HG02623 (cell line): ENCODE results near the gene SGK2.
"Not testable (repeated sequence)": the region's sequence is repeated elsewhere in the genome, so short reads cannot be mapped to it uniquely, and the experiment has no call there.

Experiments used
- ATAC-seq: cut with Tn5 transposase; IDR thresholded peaks from one replicate; pipeline ENCODE4 v1.9.1; 2021; ENCODE audit warnings: moderate library complexity; ENCODE audit not compliant: unreplicated experiment

SGK2 gene

DNA sequence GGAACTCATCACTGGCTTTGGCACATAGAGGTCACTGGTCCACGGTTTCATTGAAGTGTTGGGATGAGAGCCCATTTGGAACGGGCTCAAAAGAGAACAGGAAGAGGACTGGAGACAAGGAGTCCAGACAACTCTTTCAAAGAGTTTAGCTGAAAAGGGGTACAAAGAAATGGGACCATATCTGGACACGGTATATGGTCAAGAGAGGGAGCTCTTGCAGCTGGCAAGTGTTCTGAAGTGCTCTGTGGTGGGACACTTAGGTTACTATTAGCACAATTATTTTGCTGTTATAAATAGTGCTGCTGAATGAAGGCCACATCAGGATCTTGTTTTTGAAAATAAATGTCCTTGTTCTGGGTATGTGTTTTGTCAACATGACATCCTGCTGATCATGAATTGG lies 4.6 kb downstream of the SGK2 start:
- no peak for ATAC-seq

DNA sequence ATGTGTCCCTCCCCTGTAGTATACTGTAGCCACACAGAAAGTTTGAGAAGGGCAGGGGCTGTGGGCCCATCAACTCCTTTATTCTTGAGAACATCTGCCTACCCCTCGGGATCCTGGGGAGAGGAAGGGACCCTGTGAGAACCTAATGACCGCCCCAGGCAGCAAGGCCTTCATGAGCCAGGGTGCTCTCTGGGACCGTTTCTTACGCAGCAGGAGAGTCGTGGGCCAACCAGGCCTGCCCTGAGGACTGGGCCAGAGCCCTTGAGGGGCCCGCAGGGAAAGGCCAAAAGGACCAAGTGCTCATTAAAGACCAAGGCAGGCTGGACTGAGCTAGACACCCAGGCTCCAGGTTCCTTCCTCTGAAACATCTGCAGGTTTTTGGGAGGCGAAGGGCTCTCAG lies 5.2 kb downstream of the SGK2 start:
- ATAC-seq: no peak

DNA sequence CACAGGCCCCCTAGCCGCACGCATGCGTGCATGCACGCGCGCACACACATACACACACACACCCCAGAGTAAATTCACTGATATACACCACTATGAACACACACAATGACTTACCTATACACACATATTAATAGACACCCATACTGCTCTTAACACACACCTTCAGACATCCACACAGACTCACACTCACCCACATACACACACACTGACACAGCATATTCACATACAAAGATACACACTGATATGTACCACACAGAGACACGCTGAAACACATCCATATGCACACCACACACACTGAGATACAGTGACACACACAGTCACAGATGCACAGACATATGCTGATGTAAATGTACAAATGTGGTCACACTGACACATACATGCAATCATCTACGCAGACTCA lies 5.6 kb downstream of the SGK2 start:
- no peak for ATAC-seq

- no peak for ATAC-seq
These were observed 6.3 kb downstream of the SGK2 start for GRCh38 chr20:43564993-43565757.

GRCh38 chr20:43565758-43566104 lies 6.9 kb downstream of the SGK2 start:
- ATAC-seq: no peak

DNA sequence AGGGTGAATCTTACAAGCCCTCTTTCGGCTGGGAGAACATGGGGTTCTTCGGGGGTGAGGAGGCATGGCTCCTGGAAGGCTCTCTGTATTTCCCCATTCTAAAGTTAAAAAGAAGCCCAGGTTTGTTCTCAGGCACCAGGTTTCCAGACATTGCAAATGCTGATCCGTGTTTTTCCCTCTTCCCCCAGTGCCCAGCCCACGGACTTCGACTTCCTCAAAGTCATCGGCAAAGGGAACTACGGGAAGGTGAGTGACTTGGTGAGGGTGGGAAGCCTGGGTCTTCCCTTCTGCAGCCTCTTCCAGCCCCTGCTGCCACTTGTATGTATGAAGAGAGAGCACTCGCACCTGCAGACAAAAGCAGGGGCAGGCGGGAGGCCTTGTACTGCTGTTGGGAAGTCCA lies 8.7 kb downstream of the SGK2 start:
- no peak for ATAC-seq

- no peak for ATAC-seq
These were observed 9.9 kb downstream of the SGK2 start for GRCh38 chr20:43568706-43569105.

GRCh38 chr20:43569282-43569681 lies 10.5 kb downstream of the SGK2 start:
- ATAC-seq: no peak

DNA sequence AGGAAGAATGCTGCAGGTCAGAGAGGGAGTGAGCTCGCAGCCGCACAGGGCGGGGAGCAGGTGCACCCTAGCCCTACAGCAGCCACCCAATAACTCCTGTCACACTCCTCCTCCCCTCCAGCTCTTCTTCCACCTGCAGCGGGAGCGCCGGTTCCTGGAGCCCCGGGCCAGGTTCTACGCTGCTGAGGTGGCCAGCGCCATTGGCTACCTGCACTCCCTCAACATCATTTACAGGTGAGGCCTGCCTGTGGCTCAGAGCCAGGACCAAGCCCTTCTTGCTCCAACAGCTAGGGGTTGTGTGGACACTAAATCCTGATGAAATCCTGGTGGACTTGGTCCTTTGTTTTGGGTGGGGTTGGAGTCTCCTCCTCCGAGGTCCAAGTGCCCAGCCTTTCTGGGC lies 11.7 kb downstream of the SGK2 start:
- ATAC-seq: no peak

DNA sequence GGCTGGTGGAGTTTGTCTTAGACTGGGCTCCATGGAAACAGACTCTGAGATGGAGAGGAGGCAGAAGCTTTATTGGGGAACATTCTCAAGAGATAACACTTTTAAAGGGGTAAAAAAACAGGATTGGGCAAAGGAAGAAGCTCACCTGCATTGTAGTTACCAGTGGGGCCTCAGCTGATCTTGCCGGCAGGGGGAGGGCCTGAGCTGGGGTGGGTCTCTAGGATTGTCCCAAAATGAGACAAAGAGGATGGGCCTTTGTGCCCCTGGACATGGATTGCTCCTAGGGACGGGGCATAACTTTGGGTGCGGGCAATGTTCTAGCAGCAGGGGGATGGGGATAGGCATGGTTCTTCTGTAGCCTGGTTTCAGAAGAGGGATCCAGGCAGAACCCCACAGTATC lies 12.5 kb downstream of the SGK2 start:
- ATAC-seq: no peak

GRCh38 chr20:43571771-43572170 lies 12.9 kb downstream of the SGK2 start:
- ATAC-seq: no peak

DNA sequence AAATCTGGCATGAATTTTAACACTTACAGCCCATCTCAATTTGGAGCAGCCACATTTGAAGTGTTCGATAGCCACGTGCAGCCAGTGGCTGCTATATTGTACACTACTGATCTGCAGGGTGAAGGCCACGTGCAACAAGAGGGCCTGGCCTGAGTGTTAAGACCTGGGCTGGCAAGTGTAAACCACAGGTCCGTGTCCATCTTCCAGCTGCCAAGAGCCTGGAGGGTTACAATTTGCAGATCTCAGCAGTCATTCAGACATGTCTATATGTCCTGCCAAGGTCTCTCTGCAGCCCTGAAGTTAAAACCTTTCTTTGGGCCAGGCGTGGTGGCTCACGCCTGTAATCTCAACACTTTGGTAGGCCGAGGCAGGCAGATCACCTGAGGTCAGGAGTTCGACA lies 14.1 kb downstream of the SGK2 start:
- no peak for ATAC-seq

GRCh38 chr20:43576108-43576507 lies 17.3 kb downstream of the SGK2 start:
- no peak for ATAC-seq

DNA sequence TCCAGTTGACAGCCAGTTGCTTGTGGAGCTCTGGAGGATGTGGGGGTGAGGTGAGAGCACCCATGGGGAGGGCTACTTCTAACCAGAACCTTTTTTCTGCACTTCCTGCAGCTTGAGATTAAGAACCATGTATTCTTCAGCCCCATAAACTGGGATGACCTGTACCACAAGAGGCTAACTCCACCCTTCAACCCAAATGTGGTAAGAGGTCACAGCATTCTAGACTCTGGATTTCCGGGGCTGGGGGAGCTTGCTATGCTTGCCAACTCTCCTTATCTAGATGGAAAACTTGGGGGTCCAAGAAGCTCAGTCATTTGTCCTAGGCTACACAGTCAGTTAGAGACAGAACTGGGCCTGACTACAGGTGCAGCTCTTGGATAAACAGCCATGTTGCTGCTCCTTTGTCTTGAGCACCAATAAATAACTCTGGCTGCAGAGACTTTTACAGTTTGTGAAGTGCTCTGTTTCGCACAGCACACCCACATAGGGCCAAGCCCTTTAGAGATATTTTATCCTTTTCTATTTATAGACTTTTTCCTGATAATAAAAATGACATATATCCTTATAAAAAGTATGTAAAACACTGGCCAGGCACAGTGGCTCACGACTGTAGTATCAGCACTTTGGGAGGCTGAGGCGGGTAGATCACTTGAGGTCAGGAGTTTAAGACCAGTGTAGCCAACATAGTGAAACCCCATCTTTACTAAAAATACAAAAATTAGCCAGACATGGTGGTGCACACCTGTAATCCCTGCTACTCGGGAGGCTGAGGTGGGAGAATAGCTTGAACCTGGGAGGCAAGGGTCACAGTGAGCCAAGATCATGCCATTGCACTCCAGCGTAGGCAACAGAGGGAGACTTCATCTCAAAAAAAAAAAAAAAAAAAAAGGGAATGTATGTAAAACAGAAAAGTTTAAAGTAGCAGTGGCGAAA lies 21.3 kb downstream of the SGK2 start:
- no peak for ATAC-seq

- no peak for ATAC-seq
These were observed 24.5 kb downstream of the SGK2 start for GRCh38 chr20:43583133-43583864.

DNA sequence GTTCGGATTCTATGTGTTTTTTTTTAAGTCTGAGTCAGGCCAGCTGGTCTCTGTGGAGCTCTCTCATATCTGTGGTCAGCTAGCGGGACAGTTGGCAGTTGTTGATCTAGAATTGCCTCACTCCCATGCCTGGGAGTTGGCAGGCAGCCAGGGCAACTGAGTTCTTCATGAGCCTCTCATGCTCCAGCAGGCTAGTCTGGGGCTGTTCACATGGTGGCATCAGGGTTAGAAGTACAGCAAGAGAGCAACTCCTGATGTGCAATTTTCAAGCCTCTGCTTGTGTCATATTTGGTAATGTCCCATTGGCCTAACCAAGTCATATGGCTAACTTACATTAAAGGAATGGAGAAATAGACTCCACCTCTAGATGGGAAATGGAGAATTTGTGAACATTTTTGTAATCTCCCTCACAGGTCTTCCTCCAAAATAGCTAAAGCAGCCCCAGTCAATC lies 25.2 kb downstream of the SGK2 start:
- ATAC-seq: no peak

DNA sequence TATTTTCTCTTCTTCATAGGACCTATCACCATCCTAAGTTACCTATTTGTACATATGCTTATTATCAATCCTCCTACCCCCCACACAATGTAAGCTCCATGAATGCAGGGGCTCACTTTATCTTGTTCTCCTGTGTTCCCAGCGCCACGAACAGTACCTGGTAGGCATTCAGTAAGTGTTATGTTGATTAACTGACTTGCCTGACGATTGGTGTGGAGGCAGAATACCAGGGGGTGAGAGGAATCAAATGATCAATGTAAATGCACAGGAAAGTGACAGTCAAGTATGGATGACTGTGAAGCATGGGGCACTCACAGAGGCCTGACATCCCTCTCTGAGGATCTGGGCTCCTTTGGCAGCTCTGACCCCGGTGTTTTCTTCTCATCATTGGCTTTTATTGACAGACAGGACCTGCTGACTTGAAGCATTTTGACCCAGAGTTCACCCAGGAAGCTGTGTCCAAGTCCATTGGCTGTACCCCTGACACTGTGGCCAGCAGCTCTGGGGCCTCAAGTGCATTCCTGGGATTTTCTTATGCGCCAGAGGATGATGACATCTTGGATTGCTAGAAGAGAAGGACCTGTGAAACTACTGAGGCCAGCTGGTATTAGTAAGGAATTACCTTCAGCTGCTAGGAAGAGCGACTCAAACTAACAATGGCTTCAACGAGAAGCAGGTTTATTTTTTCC lies 25.8 kb downstream of the SGK2 start:
- ATAC-seq: no peak

GRCh38 chr20:43586641-43587040 lies 27.8 kb downstream of the SGK2 start:
- ATAC-seq: no peak

- not testable (repeated sequence) for ATAC-seq
These were observed 29.7 kb downstream of the SGK2 start for GRCh38 chr20:43588526-43588925.

DNA sequence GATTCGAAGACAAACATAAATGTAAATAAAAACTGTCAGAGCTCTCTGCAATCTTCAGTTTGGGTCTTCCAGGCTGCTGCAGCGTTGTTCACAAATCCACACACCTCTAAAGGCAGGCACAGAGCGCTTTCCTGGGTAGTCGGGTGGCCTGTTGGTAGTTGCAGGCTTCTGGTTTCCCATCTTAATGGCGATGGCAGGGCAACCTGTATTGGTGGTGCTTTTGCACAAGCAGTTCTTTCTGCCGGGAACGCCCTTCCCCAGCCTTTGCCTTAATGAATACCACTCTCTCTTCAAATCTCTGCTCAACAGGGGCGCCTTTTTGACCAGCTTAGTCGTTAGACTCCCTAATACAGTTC lies 31.2 kb downstream of the SGK2 start:
- ATAC-seq: no peak
